Activated CD4-positive, alpha-beta T cell treated with anti-CD3 and anti-CD28 coated beads for 24 hours (primary cell): Measurements from ENCODE around the gene TPSG1.
"Not testable (repeated sequence)": the region's sequence is repeated elsewhere in the genome, so short reads cannot be mapped to it uniquely, and the experiment has no call there.

Experiments
- DNase-seq, 2 donors: peaks; one replicate each; pipeline ENCODE4 v3.0.0-alpha.2; 2020; ENCODE audit warnings: low read depth in 2 of 2

The TPSG1 gene

GRCh38 chr16:1225051-1225451 lies at the start of gene TPSG1:
Gene TPSG1 (minus strand): TSS chr16:1225268. CDS start chr16:1225252, 16 bp downstream.
- no peak for DNase-seq

GRCh38 chr16:1274767-1275166 lies 49.7 kb upstream of the TPSG1 start:
- DNase-seq = no peak

GRCh38 chr16:1273816-1274215 lies 48.7 kb upstream of the TPSG1 start:
- DNase-seq = no peak

- no peak for DNase-seq
These were observed 47.6 kb upstream of the TPSG1 start for GRCh38 chr16:1272453-1273198.

- not testable (repeated sequence) for DNase-seq
These were observed 46.8 kb upstream of the TPSG1 start for GRCh38 chr16:1271724-1272413.

GRCh38 chr16:1271380-1271723 lies 46.3 kb upstream of the TPSG1 start:
- no peak for DNase-seq

GRCh38 chr16:1269418-1269817 lies 44.4 kb upstream of the TPSG1 start:
- DNase-seq = not testable (repeated sequence)

GRCh38 chr16:1265826-1266225 lies 40.8 kb upstream of the TPSG1 start:
- DNase-seq = no peak

- no peak for DNase-seq
These were observed 40.1 kb upstream of the TPSG1 start for GRCh38 chr16:1265090-1265630.

- DNase-seq = no peak
These were observed 39.4 kb upstream of the TPSG1 start for GRCh38 chr16:1264345-1265089.

- no peak for DNase-seq
These were observed 38.7 kb upstream of the TPSG1 start for GRCh38 chr16:1263591-1264344.

GRCh38 chr16:1262846-1263221 lies 37.8 kb upstream of the TPSG1 start:
- no peak for DNase-seq

- DNase-seq = no peak
These were observed 37.3 kb upstream of the TPSG1 start for GRCh38 chr16:1262210-1262845.

- DNase-seq = no peak
These were observed 36.2 kb upstream of the TPSG1 start for GRCh38 chr16:1261131-1261892.

GRCh38 chr16:1260101-1260680 lies 35.1 kb upstream of the TPSG1 start:
- DNase-seq = no peak

GRCh38 chr16:1259760-1260068 lies 34.6 kb upstream of the TPSG1 start:
- DNase-seq = no peak

GRCh38 chr16:1258906-1259759 lies 34.1 kb upstream of the TPSG1 start:
- DNase-seq = no peak

- DNase-seq = no peak
These were observed 33.1 kb upstream of the TPSG1 start for GRCh38 chr16:1258225-1258600.

- DNase-seq = no peak
These were observed 32.6 kb upstream of the TPSG1 start for GRCh38 chr16:1257561-1258224.
